ENCODE results near the gene ZKSCAN5. TPM values are rescaled to one million over a fixed set of nuclear protein-coding genes. Genes with fewer than 3 reads are reported as not detected.
"Not testable (repeated sequence)": the region's sequence is repeated elsewhere in the genome, so short reads cannot be mapped to it uniquely, and the experiment has no call there.

Gene ZKSCAN5
- total RNA-seq, 2 experiments from 2014 or later: 12.7 to 13.5 TPM

DNA sequence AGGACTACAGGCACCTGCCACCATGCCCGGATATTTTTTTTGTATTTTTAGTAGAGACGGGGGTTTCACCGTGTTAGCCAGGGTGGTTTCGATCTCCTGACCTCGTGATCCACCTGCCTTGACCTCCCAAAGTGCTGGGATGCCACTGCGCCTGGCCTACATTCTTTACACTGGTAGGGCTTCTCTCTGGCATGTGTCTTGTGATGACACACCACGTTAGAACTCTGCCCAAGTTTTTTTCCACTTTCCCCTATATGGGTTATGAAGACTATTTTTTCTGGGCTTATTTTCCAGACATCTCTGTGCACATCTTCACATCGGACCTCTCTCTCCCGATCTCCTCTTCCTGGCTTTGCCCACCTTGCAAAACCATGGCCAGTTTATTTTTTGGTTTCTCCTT, 36.8 kb downstream of the ZKSCAN5 start:
- H3K9me3 Mint-ChIP-seq: peaks cover 24% of the 10 kb centered on the region
- POLR2A ChIA-PET: interaction anchor here (1.5 kb wide), 1 partner anchor 10 kb away, joined by 3 read pairs; no protein-coding TSS in a partner anchor

DNA sequence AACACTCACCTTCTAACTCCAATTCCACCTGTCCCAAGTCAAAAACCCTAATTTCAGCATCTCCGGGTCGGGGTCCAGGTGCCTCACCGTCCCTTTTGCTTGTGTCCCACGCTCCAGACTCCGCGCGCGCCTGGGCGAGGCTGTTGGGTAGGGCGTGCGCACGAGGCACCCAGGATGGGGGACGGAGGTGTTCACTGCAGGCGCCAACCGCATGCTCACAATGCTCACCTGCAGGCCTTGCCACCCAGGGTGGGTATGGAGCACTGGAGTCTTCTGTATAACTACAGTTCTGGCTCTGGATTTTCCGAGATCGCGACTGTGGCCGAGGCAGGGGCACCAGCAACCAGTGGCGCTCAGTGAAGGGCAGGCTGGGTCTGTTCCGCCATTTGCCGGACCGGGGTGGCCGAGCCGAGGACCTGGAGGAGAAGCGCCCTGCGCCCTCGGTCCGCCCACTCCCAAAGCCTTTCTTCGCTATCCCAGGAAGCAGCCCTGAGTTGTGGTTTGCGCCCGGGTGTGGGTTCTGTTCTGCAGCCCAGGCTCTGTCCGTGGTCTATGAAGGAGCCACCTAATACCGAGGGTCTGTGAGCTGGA, 38.7 kb downstream of the ZKSCAN5 start:
- Mint-ChIP-seq H3K4me3 (no peak overlapping the region), H3K27ac (no peak overlapping the region), H3K36me3 (peaks cover 31% of the 10 kb centered on the region), H3K4me1 (peaks cover 1% of the 10 kb centered on the region), H3K9me3 (peaks cover 15% of the 10 kb centered on the region), H3K27me3 (no peaks in the 10 kb centered on the region)
- POLR2A ChIA-PET: no interaction called here
- ATAC-seq (ENCODE audit: low read depth): no peak
- no peak for DNase-seq

More for the DNA sequence above, 36.8 kb downstream of the ZKSCAN5 start:
- Mint-ChIP-seq H3K36me3 (peaks cover 21% of the 10 kb centered on the region), H3K4me1 (peaks cover 1% of the 10 kb centered on the region), H3K4me3 (no peak overlapping the region), H3K27me3 (no peaks in the 10 kb centered on the region), H3K27ac (no peak overlapping the region)
- ATAC-seq (ENCODE audit: low read depth): no peak
- no peak for DNase-seq

DNA sequence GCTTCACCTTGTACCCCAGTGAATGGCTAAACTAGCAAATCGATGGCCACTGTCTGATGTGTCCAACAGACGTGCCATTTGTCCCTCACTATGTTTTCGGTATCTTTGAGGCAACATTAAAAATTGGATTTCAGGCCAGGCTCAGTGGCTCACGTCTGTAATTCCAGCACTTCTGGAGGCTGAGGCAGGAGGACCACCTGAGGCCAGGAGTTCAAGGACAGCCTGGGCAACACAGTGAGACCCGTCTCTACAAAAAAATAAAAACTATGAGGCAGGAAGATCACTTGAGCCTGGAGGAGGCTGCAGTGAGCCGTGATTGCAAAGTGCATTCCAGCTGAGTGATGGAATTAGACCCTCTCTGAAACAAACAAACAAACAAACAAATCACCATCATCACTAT, 39.5 kb downstream of the ZKSCAN5 start:
- peaks cover 1% of the 10 kb centered on the region for H3K4me1 Mint-ChIP-seq
- H3K27me3 Mint-ChIP-seq: no peaks in the 10 kb centered on the region
- no peak for DNase-seq
- peaks cover 36% of the 10 kb centered on the region for H3K36me3 Mint-ChIP-seq
- no peak overlapping the region for H3K4me3 Mint-ChIP-seq
- ATAC-seq (ENCODE audit: low read depth): no peak
- H3K27ac Mint-ChIP-seq: no peak overlapping the region
- POLR2A ChIA-PET: interaction anchor here (0.6 to 0.7 kb wide), 3 partner anchors 10 to 624 kb away, joined by 3 to 6 read pairs (median 4); no protein-coding TSS in a partner anchor
- H3K9me3 Mint-ChIP-seq: peaks cover 14% of the 10 kb centered on the region

DNA sequence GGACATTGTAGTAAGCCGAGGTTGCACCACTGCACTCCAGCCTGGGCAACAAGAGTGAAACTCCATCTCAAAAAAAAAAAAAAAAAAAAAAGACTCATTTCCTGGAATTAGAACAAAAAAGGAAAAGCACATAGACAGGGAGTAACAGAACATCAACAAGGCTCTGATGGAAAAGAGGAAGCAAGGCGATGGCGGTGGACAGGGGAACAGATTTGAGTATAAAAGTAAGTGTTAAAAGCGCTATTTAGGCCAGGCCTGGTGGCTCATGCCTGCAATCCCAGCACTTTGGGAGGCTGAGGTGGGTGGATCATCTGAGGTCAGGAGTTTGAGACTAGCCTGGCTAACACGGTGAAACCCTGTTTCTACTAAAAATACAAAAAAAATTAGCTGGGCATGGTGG, 40.8 kb downstream of the ZKSCAN5 start:
- DNase-seq; H3K4me3 Mint-ChIP-seq; H3K27ac Mint-ChIP-seq; H3K27me3 Mint-ChIP-seq; ATAC-seq (ENCODE audit: low read depth); H3K4me1 Mint-ChIP-seq: not testable (repeated sequence)
- H3K36me3 Mint-ChIP-seq: peaks cover 44% of the 10 kb centered on the region
- H3K9me3 Mint-ChIP-seq: peaks cover 16% of the 10 kb centered on the region
- POLR2A ChIA-PET: interaction anchor here (1.0 kb wide), 1 partner anchor 8 kb away, joined by 3 read pairs; no protein-coding TSS in a partner anchor

DNA sequence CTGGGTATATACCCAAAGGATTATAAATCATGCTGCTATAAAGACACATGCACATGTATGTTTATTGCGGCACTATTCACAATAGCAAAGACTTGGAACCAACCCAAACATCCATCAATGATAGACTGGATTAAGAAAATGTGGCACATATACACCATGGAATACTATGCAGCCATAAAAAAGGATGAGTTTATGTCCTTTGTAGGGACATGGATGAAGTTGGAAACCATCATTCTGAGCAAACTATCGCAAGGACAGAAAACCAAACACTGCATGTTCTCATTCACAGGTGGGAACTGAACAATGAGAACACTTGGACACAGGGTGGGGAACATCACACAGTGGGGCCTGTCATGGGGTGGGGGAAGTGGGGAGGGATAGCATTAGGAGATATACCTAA, 45.1 kb downstream of the ZKSCAN5 start:
- DNase-seq; H3K9me3 Mint-ChIP-seq; H3K4me3 Mint-ChIP-seq; H3K27me3 Mint-ChIP-seq; H3K27ac Mint-ChIP-seq; ATAC-seq (ENCODE audit: low read depth): not testable (repeated sequence)
- H3K36me3 Mint-ChIP-seq: peaks cover 36% of the 10 kb centered on the region
- peaks cover 17% of the 10 kb centered on the region for H3K4me1 Mint-ChIP-seq
- POLR2A ChIA-PET: interaction anchor here (1.6 kb wide), 1 partner anchor 9 kb away, joined by 5 read pairs; the partner anchor contains the start of gene ZNF655

DNA sequence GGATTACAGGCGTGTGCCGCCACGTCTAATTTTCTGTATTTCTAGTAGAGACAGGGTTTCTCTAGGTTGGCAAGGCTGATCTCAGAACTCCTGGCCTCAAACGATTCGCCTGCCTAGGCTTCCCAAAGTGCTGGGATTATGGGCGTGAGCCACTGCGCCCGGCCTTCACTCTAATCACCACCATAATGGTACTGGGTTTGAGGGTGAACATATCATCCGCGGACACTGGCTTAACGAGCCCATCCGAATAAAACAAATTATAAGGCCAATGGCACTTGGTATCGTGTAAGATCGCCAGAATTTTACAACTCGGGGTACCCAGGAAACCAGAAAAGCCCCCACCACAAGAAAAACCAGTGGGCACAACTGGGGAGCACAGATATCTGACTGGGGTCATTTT, 46.9 kb downstream of the ZKSCAN5 start:
- peaks cover 4% of the 10 kb centered on the region for H3K9me3 Mint-ChIP-seq
- no peak for ATAC-seq (ENCODE audit: low read depth)
- no peaks in the 10 kb centered on the region for H3K27me3 Mint-ChIP-seq
- peaks cover 41% of the 10 kb centered on the region for H3K36me3 Mint-ChIP-seq
- peak; percentile 37 for DNase-seq
- peak overlapping the region; percentile 85 for H3K4me3 Mint-ChIP-seq
- POLR2A ChIA-PET: interaction anchor here (0.6 to 2.9 kb wide), 5 partner anchors 12 to 80 kb away, joined by 3 to 22 read pairs (median 6); partner anchors contain the start of genes ZKSCAN5, ZNF394 and ZSCAN25
- H3K27ac Mint-ChIP-seq: peak overlapping the region; percentile 49
- H3K4me1 Mint-ChIP-seq: peaks cover 21% of the 10 kb centered on the region

DNA sequence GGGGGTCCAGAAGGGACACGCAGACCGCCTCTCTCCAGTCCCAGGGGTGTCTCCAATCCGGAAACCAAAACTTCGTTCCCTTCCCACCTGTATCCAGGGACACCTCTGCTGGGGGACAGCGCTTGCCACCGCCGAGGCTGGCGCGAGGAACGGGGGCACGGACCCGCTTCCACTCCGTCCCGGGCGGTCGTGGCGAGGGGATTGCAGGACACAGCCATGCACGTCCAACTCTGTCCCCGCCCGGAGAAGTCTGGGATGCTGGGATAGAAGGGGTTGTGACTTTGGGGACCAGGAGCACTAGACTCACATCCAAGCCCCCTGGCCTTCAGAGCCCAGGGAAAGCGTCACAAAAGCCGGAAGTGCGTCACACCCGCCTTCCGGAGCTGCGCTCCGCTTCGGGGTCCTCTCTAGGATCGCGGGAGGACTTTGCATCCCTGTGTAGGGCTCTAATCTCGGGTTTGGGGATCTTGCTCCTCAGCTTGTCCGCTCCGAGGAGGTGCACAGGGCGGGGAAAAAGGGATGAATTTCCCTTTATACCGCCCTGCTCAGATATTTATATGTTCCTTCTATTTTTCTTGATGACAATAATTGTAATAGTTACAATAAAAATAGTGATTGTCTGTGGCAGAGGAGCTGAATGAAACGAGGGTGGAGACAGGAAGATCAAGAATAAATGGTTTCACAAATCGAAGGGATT, 47.5 kb downstream of the ZKSCAN5 start, which contains the start of gene FAM200A:
TSS of gene FAM200A (minus strand) at position 348 of the 697 bp plus-strand sequence. CDS start 3,707 bp downstream, outside the sequence.
- DNase-seq: peak; percentile 83
- Mint-ChIP-seq H3K4me3 (peak within 1 kb of the TSS; percentile 85), H3K27ac (peak within 1 kb of the TSS; percentile 49), H3K9me3 (peaks cover 4% of the 10 kb centered on the region), H3K36me3 (peaks cover 37% of the 10 kb centered on the region), H3K27me3 (no peaks in the 10 kb centered on the region), H3K4me1 (peaks cover 22% of the 10 kb centered on the region)
- POLR2A ChIA-PET: interaction anchor here (0.6 to 2.9 kb wide), 5 partner anchors 12 to 80 kb away, joined by 3 to 22 read pairs (median 6); partner anchors contain the start of genes ZKSCAN5, ZNF394 and ZSCAN25
- peak; percentile 98 for ATAC-seq (ENCODE audit: low read depth)

DNA sequence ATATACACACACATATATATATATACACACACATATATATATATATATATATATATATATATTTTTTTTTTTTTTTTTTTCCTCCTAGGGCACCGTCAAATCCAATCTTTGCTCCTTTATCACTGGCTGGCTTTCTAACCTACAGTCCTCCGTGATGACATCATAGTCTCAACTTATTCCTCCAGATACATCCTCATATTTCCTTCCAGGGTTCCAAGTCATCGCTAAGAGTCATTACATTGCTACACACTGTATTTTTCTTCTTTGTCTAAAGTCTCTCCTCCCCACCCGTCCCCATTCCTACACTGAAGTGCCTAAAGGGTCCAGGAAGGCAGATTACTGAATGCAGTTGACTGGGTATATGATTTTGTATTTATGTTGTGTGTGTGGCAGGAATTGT, 48.6 kb downstream of the ZKSCAN5 start:
- Mint-ChIP-seq H3K9me3 (peaks cover 4% of the 10 kb centered on the region), H3K36me3 (peaks cover 39% of the 10 kb centered on the region)

DNA sequence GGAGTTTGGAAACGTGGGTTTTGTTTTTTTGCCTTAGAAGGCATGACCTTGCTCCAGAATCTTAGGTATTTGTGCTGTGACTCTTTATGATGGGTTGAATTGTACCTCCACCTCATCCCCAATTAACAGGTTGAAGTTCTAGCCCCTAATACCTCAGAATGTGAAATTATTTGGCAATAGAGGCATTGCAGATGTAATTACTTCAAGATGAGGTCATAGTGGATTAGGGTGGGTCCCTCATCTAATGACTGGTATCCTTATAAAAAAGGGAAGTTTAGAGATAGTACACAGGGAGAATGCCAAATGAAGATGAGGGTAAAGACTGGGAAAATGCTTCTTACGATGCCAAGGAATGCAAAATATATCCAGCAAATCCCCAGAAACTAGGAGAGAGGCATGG, 50.5 kb downstream of the ZKSCAN5 start:
- H3K27ac Mint-ChIP-seq: no peak overlapping the region
- no peaks in the 10 kb centered on the region for H3K9me3 Mint-ChIP-seq
- peaks cover 28% of the 10 kb centered on the region for H3K4me1 Mint-ChIP-seq
- no peaks in the 10 kb centered on the region for H3K27me3 Mint-ChIP-seq
- H3K36me3 Mint-ChIP-seq: peaks cover 26% of the 10 kb centered on the region
- ATAC-seq (ENCODE audit: low read depth): no peak
- DNase-seq: no peak
- POLR2A ChIA-PET: no interaction called here
- no peak overlapping the region for H3K4me3 Mint-ChIP-seq

More for the DNA sequence above, 48.6 kb downstream of the ZKSCAN5 start:
- ATAC-seq (ENCODE audit: low read depth) (no peak), DNase-seq (no peak)
- peaks cover 29% of the 10 kb centered on the region for H3K4me1 Mint-ChIP-seq
- H3K4me3 Mint-ChIP-seq: peak overlapping the region; percentile 16
- peak overlapping the region; percentile 59 for H3K27ac Mint-ChIP-seq
- POLR2A ChIA-PET: interaction anchor here (0.6 to 1.5 kb wide), 2 partner anchors 53 to 81 kb away, joined by 3 to 8 read pairs; partner anchors contain the start of gene ZNF394
- H3K27me3 Mint-ChIP-seq: no peaks in the 10 kb centered on the region

DNA sequence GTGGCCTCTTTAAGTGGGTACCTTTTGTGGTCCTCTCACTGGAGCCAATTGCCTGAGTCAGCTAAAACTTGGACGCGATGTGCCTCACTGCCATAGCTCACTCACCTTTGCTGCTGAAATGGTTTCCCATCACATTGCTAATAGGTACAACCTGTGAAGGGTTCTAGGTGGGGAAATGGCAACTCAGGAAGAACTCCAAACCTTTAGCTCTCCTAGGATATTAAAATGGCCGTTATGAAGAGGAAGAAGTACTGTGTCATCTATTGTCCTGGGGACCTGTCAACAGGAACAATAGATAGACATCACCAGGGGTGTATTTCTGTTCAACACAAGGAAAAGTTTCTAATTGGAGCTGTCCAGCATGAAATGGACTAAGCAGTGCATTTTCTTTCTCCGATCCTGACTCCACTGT, 52.7 kb downstream of the ZKSCAN5 start:
- H3K9me3 Mint-ChIP-seq: no peaks in the 10 kb centered on the region
- ATAC-seq (ENCODE audit: low read depth) (no peak), DNase-seq (no peak)
- no peaks in the 10 kb centered on the region for H3K27me3 Mint-ChIP-seq
- POLR2A ChIA-PET: interaction anchor here (0.5 to 3.9 kb wide), 11 partner anchors 8 to 232 kb away, joined by 3 to 40 read pairs (median 5); partner anchors contain the start of genes ARPC1A, ZKSCAN5, ZNF394 and ZSCAN25
- peaks cover 39% of the 10 kb centered on the region for H3K36me3 Mint-ChIP-seq
- H3K4me1 Mint-ChIP-seq: peaks cover 37% of the 10 kb centered on the region
- H3K4me3 Mint-ChIP-seq: peak overlapping the region; percentile 100
- peak overlapping the region; percentile 100 for H3K27ac Mint-ChIP-seq

DNA sequence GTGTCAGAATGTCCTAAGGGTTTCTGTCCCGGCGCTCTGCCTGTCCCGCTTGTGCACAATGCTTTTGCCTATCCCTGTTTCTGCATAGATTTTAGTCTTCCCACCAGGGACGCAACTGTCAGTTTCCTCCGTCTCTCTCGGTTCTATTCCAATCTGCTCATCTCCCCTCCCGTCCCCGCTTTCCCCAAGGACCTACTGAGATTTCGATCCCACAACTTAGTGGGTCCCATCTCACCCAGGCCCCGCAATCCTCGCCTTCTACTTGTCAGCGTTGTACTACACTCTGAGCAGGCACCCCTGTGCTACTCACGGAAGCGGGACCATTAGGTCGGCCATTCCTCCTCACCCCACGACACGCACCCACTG, 53.5 kb downstream of the ZKSCAN5 start:
- H3K36me3 Mint-ChIP-seq: peaks cover 46% of the 10 kb centered on the region
- POLR2A ChIA-PET: interaction anchor here (0.5 to 3.9 kb wide), 30 partner anchors 8 to 1352 kb away, joined by 3 to 40 read pairs (median 4); partner anchors contain the start of genes ARPC1A, BUD31, CPSF4 and PDAP1

DNA sequence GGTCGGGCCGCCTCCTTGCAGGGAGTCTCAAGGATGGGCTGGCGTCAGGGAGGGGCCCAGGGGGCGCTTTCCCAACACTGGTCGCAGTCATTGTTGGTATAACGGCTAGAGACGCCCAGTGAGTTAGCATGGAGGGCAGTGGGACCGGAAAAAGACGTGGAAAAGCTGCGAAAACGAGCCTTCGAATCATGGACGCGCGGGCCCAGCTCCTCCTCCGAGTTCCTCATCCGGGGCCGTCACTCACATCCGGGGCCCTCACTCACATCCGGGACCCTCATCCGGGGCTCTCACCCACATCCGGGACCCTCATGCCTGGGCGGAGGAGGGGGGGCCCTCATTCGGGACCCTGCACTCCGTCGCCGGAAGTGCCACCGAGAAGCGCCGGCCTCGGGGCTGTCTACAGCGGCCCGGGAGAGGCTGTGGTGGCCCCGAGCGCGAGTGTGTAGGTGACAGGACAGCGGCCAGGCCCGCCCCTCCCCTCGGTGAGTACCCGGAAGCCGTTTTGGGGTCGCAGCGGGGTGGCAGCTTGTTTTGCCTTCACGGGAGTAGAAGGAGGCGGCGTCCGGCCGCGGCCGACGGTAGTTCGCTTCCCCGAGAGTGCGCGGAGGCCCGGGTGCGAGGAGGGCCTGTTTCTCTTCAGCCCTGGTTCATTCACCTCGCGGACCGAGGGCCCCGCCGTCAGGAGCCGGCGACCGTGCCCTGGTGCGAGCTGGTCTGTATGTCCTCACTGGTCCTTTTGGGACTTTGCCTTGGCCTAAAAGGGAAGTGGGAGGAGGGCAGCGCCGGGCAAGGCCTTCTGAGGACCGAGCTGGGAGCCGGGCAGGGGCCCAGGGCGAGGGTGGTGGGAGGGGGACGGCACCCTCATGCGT, 54.1 kb downstream of the ZKSCAN5 start, which contains the start of gene ZNF655:
TSS of gene ZNF655 (plus strand) at position 337 of the 869 bp plus-strand sequence. CDS start 1,918 bp downstream, outside the sequence.
- Mint-ChIP-seq H3K9me3 (no peaks in the 10 kb centered on the region), H3K27ac (peak within 1 kb of the TSS; percentile 100), H3K4me1 (peaks cover 39% of the 10 kb centered on the region), H3K4me3 (peak within 1 kb of the TSS; percentile 100), H3K36me3 (peaks cover 45% of the 10 kb centered on the region), H3K27me3 (no peaks in the 10 kb centered on the region)
- peak; percentile 93 for DNase-seq
- POLR2A ChIA-PET: interaction anchor here (0.5 to 3.9 kb wide), 33 partner anchors 8 to 1352 kb away, joined by 3 to 40 read pairs (median 4); partner anchors contain the start of genes ARPC1A, BUD31, CPSF4 and PDAP1
- peak; percentile 86 for ATAC-seq (ENCODE audit: low read depth)

More for the DNA sequence above, 53.5 kb downstream of the ZKSCAN5 start:
- DNase-seq (no peak), ATAC-seq (ENCODE audit: low read depth) (peak; percentile 66)
- H3K27ac Mint-ChIP-seq: peak overlapping the region; percentile 100
- H3K4me1 Mint-ChIP-seq: peaks cover 41% of the 10 kb centered on the region
- H3K27me3 Mint-ChIP-seq: no peaks in the 10 kb centered on the region
- H3K4me3 Mint-ChIP-seq: peak overlapping the region; percentile 100
- H3K9me3 Mint-ChIP-seq: no peaks in the 10 kb centered on the region

Data from activated naive CD8-positive, alpha-beta T cell treated with anti-CD3 and anti-CD28 coated beads, Interleukin-2, amount 10 ng/mL, durations not matched to agents 7 days and 5 days (primary cell).